Osteoblast (primary cell): ENCODE measurements around the gene PASK. TPM values are rescaled to one million over a fixed set of nuclear protein-coding genes. Genes with fewer than 3 reads are reported as not detected.
"Not testable (repeated sequence)": the region's sequence is repeated elsewhere in the genome, so short reads cannot be mapped to it uniquely, and the experiment has no call there.

ENCODE experiments used
- DNase-seq: peaks from one replicate; pipeline ENCODE4 v3.0.0; 2011; ENCODE audit warnings: low spot score, mixed read lengths; ENCODE audit not compliant: insufficient read length; ENCODE audit errors: missing footprints
- H2AFZ ChIP-seq: 2 replicates; pipeline ENCODE4 v1.6.0; 2011; ENCODE audit warnings: mild to moderate bottlenecking, low read length
- H3K27ac ChIP-seq: 2 replicates; pipeline ENCODE4 v1.5.1; 2011; ENCODE audit warnings: mild to moderate bottlenecking, low read depth, low read length, moderate library complexity
- H3K27me3 ChIP-seq: 2 replicates; pipeline ENCODE4 v1.6.0; 2012; ENCODE audit warnings: mild to moderate bottlenecking, control low read depth, inconsistent platforms, low read length, moderate library complexity; ENCODE audit not compliant: insufficient read depth
- H3K36me3 ChIP-seq: 2 replicates; pipeline ENCODE4 v1.5.1; 2011; ENCODE audit warnings: mild to moderate bottlenecking, low read length, control low read depth, moderate library complexity; ENCODE audit not compliant: insufficient read depth
- H3K4me1 ChIP-seq: 2 replicates; pipeline ENCODE4 v1.5.1; 2011; ENCODE audit warnings: mild to moderate bottlenecking, low read length, control low read depth, moderate library complexity; ENCODE audit not compliant: insufficient read depth
- H3K4me2 ChIP-seq: 2 replicates; pipeline ENCODE4 v1.6.0; 2011; ENCODE audit warnings: mild to moderate bottlenecking, low read length; ENCODE audit not compliant: insufficient read depth
- H3K4me3 ChIP-seq: fragments of 200-600 bp; sonication (generic); 3 replicates; pipeline ENCODE4 v1.5.1; 2012; ENCODE audit warnings: mild to moderate bottlenecking, low read length, inconsistent platforms; ENCODE audit not compliant: insufficient read depth
- H3K79me2 ChIP-seq: 2 replicates; pipeline ENCODE4 v1.6.0; 2012; ENCODE audit warnings: mild to moderate bottlenecking, low read length, control low read depth, inconsistent platforms; ENCODE audit not compliant: insufficient read depth
- H3K9me3 ChIP-seq: 2 replicates; pipeline ENCODE4 v1.5.1; 2011; ENCODE audit warnings: low read depth, low read length, control low read depth
- H4K20me1 ChIP-seq: 2 replicates; pipeline ENCODE4 v1.6.0; 2012; ENCODE audit warnings: mild to moderate bottlenecking, low read length, control low read depth; ENCODE audit not compliant: insufficient read depth
- CTCF ChIP-seq: IDR thresholded peaks from 2 replicates; pipeline ENCODE4 v1.5.1; 2011; ENCODE audit warnings: mild to moderate bottlenecking, low read depth, low read length, moderate library complexity; ENCODE audit errors: extremely low read depth
- total RNA-seq: library from RNA; depleted of rRNA; stranded (reverse); fragments of >200 nt; gene quantifications from 2 replicates; pipeline ENCODE4 v1.2.3, GENCODE V29; 2012

The PASK gene
- total RNA-seq, 1 donor = 5.8 TPM

GRCh38 chr2:241108271-241109209 lies 40.7 kb downstream of the PASK start:
- Histone ChIP-seq H3K4me3 (no peak overlapping the region), H3K79me2 (no peaks in the 10 kb centered on the region), H3K4me1 (no peaks in the 10 kb centered on the region), H4K20me1 (no peaks in the 10 kb centered on the region), H2AFZ (no peak overlapping the region), H3K27me3 (no peaks in the 10 kb centered on the region), H3K36me3 (no peaks in the 10 kb centered on the region), H3K9me3 (no peaks in the 10 kb centered on the region), H3K4me2 (no peak overlapping the region), H3K27ac (no peak overlapping the region)
- DNase-seq = no peak
- no peak for TF ChIP-seq CTCF

- Histone ChIP-seq H3K79me2 (peaks cover 8% of the 10 kb centered on the region), H3K4me1 (peaks cover 7% of the 10 kb centered on the region), H3K9me3 (no peaks in the 10 kb centered on the region), H3K36me3 (no peaks in the 10 kb centered on the region), H4K20me1 (no peaks in the 10 kb centered on the region), H3K4me3 (no peak overlapping the region), H2AFZ (no peak overlapping the region), H3K4me2 (no peak overlapping the region), H3K27ac (no peak overlapping the region), H3K27me3 (no peaks in the 10 kb centered on the region)
- TF ChIP-seq CTCF = no peak
- DNase-seq = no peak
Observed at GRCh38 chr2:241107031-241107783, 42.1 kb downstream of the PASK start.

GRCh38 chr2:241105641-241106040 lies 43.6 kb downstream of the PASK start:
- H3K4me1 ChIP-seq = peaks cover 16% of the 10 kb centered on the region
- H4K20me1 ChIP-seq = peaks cover 4% of the 10 kb centered on the region
- TF ChIP-seq CTCF = no peak
- no peak overlapping the region for H3K4me3 ChIP-seq
- no peaks in the 10 kb centered on the region for H3K27me3 ChIP-seq
- DNase-seq = no peak
- no peak overlapping the region for H3K4me2 ChIP-seq
- no peak overlapping the region for H3K27ac ChIP-seq
- H3K9me3 ChIP-seq = no peaks in the 10 kb centered on the region
- no peak overlapping the region for H2AFZ ChIP-seq
- H3K79me2 ChIP-seq = peaks cover 23% of the 10 kb centered on the region
- H3K36me3 ChIP-seq = no peaks in the 10 kb centered on the region

- H3K4me3 ChIP-seq, H3K27ac ChIP-seq, DNase-seq, H3K27me3 ChIP-seq, H3K9me3 ChIP-seq, H4K20me1 ChIP-seq, H2AFZ ChIP-seq, H3K4me2 ChIP-seq, H3K36me3 ChIP-seq: not testable (repeated sequence)
- peaks cover 33% of the 10 kb centered on the region for H3K79me2 ChIP-seq
- H3K4me1 ChIP-seq = peaks cover 17% of the 10 kb centered on the region
Observed at GRCh38 chr2:241104611-241105010, 44.7 kb downstream of the PASK start.
